B cell (primary cell): ENCODE results near the gene TMEM79. TPM values are rescaled to one million over a fixed set of nuclear protein-coding genes. Genes with fewer than 3 reads are reported as not detected.

ENCODE experiments used
- ATAC-seq: fragments of 200-7000 bp; cut with Tn5 transposase; one replicate; pipeline ENCODE4 v1.10.0; 2021; ENCODE audit warnings: low read depth, mild to moderate bottlenecking, moderate number of reproducible peaks, moderate library complexity
- CTCF ChIA-PET: fragments of 350-600 bp; sonication (Branson Sonifier 250); formaldehyde crosslinking; loops from one replicate; lab custom pipeline; 2021; ENCODE audit warnings: antibody characterized with exemption, inconsistent platforms; lab: Charles Lee
- POLR2A ChIA-PET: fragments of 350-600 bp; sonication (Branson Sonifier 250); formaldehyde crosslinking; loops from one replicate; lab custom pipeline; 2021; ENCODE audit warnings: antibody characterized with exemption; lab: Charles Lee
- DNase-seq: peaks from one replicate; pipeline ENCODE4 v3.0.0; 2013
- H2AFZ ChIP-seq: 2 replicates; pipeline ENCODE4 v1.6.1; 2012; ENCODE audit warnings: mild to moderate bottlenecking, low read depth, low read length; ENCODE audit not compliant: insufficient read depth, poor library complexity, severe bottlenecking
- H3K27ac ChIP-seq, 2 donors: 1 replicate in 1 of 2; 2 replicates in 1 of 2; pipeline ENCODE4 v1.5.1; 2012 to 2013; ENCODE audit warnings: low read length in 2 of 2, mild to moderate bottlenecking in 2 of 2, moderate library complexity in 1 of 2
- H3K27me3 ChIP-seq, 4 experiments: fragments of 200-600 bp in 1 of 4; sonication (generic) in 1 of 4; replicated peaks in 1 of 4; 1 replicate in 2 of 4; 2 replicates in 2 of 4; pipeline versions ENCODE4 v1.6.1 to v1.7.0; 2013 to 2016; ENCODE audit warnings: low read length in 3 of 4, mild to moderate bottlenecking in 2 of 4, mixed read lengths in 1 of 4, moderate library complexity in 1 of 4; ENCODE audit not compliant: insufficient read depth in 4 of 4, control insufficient read depth in 3 of 4; ENCODE audit errors: control extremely low read depth in 1 of 4
- H3K36me3 ChIP-seq, 2 experiments: replicated peaks in 1 of 2; 1 replicate in 1 of 2; 2 replicates in 1 of 2; pipeline versions ENCODE4 v1.6.1 to v1.7.1; 2013; ENCODE audit warnings: low read length in 1 of 2; ENCODE audit not compliant: insufficient read depth in 2 of 2, control insufficient read depth in 1 of 2; ENCODE audit errors: control extremely low read depth in 1 of 2, extremely low read depth in 1 of 2
- H3K4me1 ChIP-seq, 2 donors: fragments of 200-600 bp in 1 of 2; sonication (generic) in 1 of 2; 1 replicate in 1 of 2; 2 replicates in 1 of 2; pipeline versions ENCODE4 v1.5.1 to v1.6.1; 2013 to 2017; ENCODE audit warnings: low read length in 2 of 2; ENCODE audit not compliant: control insufficient read depth in 2 of 2, insufficient read depth in 2 of 2
- H3K4me2 ChIP-seq: replicated peaks from 2 replicates; pipeline ENCODE3; 2012; ENCODE audit warnings: mild to moderate bottlenecking, low read depth, low read length; ENCODE audit not compliant: poor library complexity, severe bottlenecking
- H3K4me3 ChIP-seq, 5 experiments: fragments of 200-600 bp in 1 of 5; sonication (generic) in 1 of 5; 1 replicate in 3 of 5; 2 replicates in 2 of 5; pipeline versions ENCODE4 v1.5.1 to v1.7.0; 2011 to 2016; ENCODE audit warnings: low read length in 4 of 5, mild to moderate bottlenecking in 4 of 5, low read depth in 2 of 5, control low read depth in 1 of 5, moderate library complexity in 1 of 5; ENCODE audit not compliant: insufficient read depth in 1 of 5; ENCODE audit errors: control extremely low read depth in 1 of 5, extremely low read depth in 1 of 5
- H3K79me2 ChIP-seq: fragments of 200-600 bp; sonication (generic); one replicate; pipeline ENCODE4 v1.6.0; 2016; ENCODE audit warnings: low read length; ENCODE audit not compliant: control insufficient read depth, insufficient read depth
- H3K9ac ChIP-seq: fragments of 200-600 bp; sonication (generic); 2 replicates; pipeline ENCODE4 v1.6.1; 2017; ENCODE audit warnings: mild to moderate bottlenecking, low read length, moderate library complexity
- H3K9me3 ChIP-seq, 3 donors: one replicate each; pipeline versions ENCODE4 v1.6.1 to v1.7.1; 2013; ENCODE audit warnings: low read length in 2 of 3; ENCODE audit not compliant: control insufficient read depth in 2 of 3, insufficient read depth in 1 of 3; ENCODE audit errors: control extremely low read depth in 1 of 3
- H4K20me1 ChIP-seq: 2 replicates; pipeline ENCODE4 v1.6.0; 2012; ENCODE audit warnings: mild to moderate bottlenecking, low read length; ENCODE audit not compliant: insufficient read depth, control insufficient read depth, poor library complexity, severe bottlenecking
- H3K27ac Mint-ChIP-seq: one replicate; pipeline ENCODE4 v1.8.0; 2021; ENCODE audit warnings: mixed read lengths
- H3K27me3 Mint-ChIP-seq: one replicate; pipeline ENCODE4 v1.8.0; 2021; ENCODE audit warnings: mixed read lengths
- H3K4me1 Mint-ChIP-seq: one replicate; pipeline ENCODE4 v1.8.0; 2021; ENCODE audit warnings: mixed read lengths
- H3K4me3 Mint-ChIP-seq: one replicate; pipeline ENCODE4 v1.8.0; 2021; ENCODE audit warnings: mixed read lengths
- H3K9me3 Mint-ChIP-seq: one replicate; pipeline ENCODE4 v1.8.0; 2022; ENCODE audit warnings: mixed read lengths; ENCODE audit not compliant: insufficient read depth
- EZH2 ChIP-seq: IDR thresholded peaks from 2 replicates; pipeline ENCODE4 v1.6.1; 2012; ENCODE audit warnings: borderline replicate concordance, low read depth, mild to moderate bottlenecking, moderate library complexity, low read length; ENCODE audit not compliant: insufficient read depth, poor library complexity, severe bottlenecking
- WGBS: methylation state at CpG from one replicate; pipeline ENCODE4 v1.1.5; 2013; ENCODE audit warnings: missing lambda C conversion rate; ENCODE audit not compliant: insufficient coverage; 5-methylcytosine and 5-hydroxymethylcytosine counted together
- intact Hi-C: fragments of 100-400 bp; cut with micrococcal nuclease; formaldehyde crosslinking; loops from one replicate; pipeline ENCODE4 v1.10.0; 2022
- polyA plus RNA-seq: library from polyadenylated mRNA; depleted of rRNA; stranded (reverse); fragments of >200 nt; gene quantifications from 2 replicates; pipeline ENCODE4 v1.2.3, GENCODE V29; 2012
- total RNA-seq, 2 donors: library from RNA; stranded (reverse); fragments of 120-200 nt in 1 of 2; gene quantifications; 1 replicate in 1 of 2; 2 replicates in 1 of 2; pipeline versions ENCODE4 v1.2.3 to v1.2.4, GENCODE V29; 2013 to 2022
- TF ChIP-seq, protein P1 (sequence below): fragments of 200-600 bp; IDR thresholded peaks from one replicate; pipeline ENCODE4 v1.8.0; 2022; ENCODE audit warnings: antibody characterized with exemption, mild to moderate bottlenecking

The TMEM79 gene
- total and polyA plus RNA-seq, 2 donors (not counting 1 experiment from before 2014, with no cell fraction given) = 11.5 to 19.1 TPM

DNA sequence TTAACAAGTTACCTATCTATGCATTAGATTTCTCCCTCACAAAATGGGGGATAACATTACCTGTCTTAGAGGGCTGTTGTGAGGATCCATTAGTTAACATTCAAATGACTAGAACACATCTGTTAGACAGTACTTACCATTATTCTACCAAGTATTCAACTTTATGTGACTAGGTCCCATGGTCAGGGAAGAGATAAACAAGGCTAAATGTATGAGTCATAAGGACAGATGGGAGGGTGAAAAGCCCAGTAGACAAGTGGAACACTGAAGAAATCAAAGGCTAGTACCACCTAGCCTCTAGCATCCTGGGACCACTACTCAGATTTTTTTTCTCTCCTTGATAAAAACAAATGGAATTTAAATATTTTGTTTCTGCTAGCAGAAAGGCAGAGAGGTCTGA, 24.0 kb downstream of the TMEM79 start:
- POLR2A ChIA-PET = no interaction called here
- Mint-ChIP-seq H3K27me3 (no peaks in the 10 kb centered on the region), H3K9me3 (no peaks in the 10 kb centered on the region), H3K4me3 (no peak overlapping the region), H3K4me1 (no peaks in the 10 kb centered on the region), H3K27ac (no peak overlapping the region)
- no peak for TF ChIP-seq EZH2
- TF ChIP-seq, protein P1, sequence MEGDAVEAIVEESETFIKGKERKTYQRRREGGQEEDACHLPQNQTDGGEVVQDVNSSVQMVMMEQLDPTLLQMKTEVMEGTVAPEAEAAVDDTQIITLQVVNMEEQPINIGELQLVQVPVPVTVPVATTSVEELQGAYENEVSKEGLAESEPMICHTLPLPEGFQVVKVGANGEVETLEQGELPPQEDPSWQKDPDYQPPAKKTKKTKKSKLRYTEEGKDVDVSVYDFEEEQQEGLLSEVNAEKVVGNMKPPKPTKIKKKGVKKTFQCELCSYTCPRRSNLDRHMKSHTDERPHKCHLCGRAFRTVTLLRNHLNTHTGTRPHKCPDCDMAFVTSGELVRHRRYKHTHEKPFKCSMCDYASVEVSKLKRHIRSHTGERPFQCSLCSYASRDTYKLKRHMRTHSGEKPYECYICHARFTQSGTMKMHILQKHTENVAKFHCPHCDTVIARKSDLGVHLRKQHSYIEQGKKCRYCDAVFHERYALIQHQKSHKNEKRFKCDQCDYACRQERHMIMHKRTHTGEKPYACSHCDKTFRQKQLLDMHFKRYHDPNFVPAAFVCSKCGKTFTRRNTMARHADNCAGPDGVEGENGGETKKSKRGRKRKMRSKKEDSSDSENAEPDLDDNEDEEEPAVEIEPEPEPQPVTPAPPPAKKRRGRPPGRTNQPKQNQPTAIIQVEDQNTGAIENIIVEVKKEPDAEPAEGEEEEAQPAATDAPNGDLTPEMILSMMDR = no peak
- ATAC-seq (no peak), DNase-seq (no peak)
- H3K4me1 ChIP-seq = no peaks in the 10 kb centered on the region
- H3K4me3 ChIP-seq = no peak overlapping the region
- no peak overlapping the region for H3K9ac ChIP-seq
- no peak overlapping the region for H2AFZ ChIP-seq
- H3K9me3 ChIP-seq = no peaks in the 10 kb centered on the region
- H3K4me2 ChIP-seq = no peak overlapping the region
- no peaks in the 10 kb centered on the region for H4K20me1 ChIP-seq
- intact Hi-C loops = no loop called here
- no peak overlapping the region for H3K27ac ChIP-seq
- CTCF ChIA-PET = interaction anchor here (2.3 kb wide), 1 partner anchor 11 kb away, joined by 6 read pairs; no protein-coding TSS in a partner anchor
- H3K36me3 ChIP-seq = peaks cover 12 to 51% of the 10 kb centered on the region in 2 experiments
- no peaks in the 10 kb centered on the region for H3K27me3 ChIP-seq
- H3K79me2 ChIP-seq = no peaks in the 10 kb centered on the region

DNA sequence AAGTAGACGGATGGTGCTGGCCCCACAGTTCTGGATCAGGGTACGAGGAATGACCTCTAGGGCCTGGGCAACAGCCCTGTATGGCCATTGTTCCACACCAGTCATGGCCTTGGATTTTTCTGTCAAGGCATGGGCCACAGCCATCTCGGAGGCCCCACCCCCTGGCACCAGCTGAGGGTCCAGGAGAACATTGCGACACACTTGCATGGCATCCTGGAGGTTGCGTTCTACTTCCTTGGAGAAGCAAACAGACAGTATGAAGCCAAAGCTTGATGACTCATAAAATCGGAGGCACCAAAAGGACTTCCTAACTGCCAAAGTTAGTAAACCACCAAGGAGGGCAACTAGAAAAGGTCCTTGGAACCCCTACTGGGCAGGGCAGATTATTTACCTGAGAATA, 26.8 kb downstream of the TMEM79 start:
- no peak for ATAC-seq
- Histone ChIP-seq H3K79me2 (no peaks in the 10 kb centered on the region), H3K4me2 (no peak overlapping the region), H3K4me3 (no peak overlapping the region), H3K27ac (no peak overlapping the region), H3K36me3 (peaks cover 21 to 64% of the 10 kb centered on the region in 2 experiments), H2AFZ (no peak overlapping the region), H3K4me1 (no peaks in the 10 kb centered on the region), H3K9me3 (no peaks in the 10 kb centered on the region), H4K20me1 (no peaks in the 10 kb centered on the region), H3K9ac (no peak overlapping the region), H3K27me3 (no peaks in the 10 kb centered on the region)
- intact Hi-C loops = loop anchor here (10.0 kb wide), 1 partner anchor 166 kb away; no protein-coding TSS in a partner anchor
- ChIA-PET POLR2A (no interaction called here), CTCF (interaction anchor here (0.6 kb wide), 1 partner anchor 9 kb away, joined by 3 read pairs; no protein-coding TSS in a partner anchor)
- WGBS = 95% methylated on average over 5 of the region's 6 CpGs
- H3K4me3 Mint-ChIP-seq = no peak overlapping the region
- no peak overlapping the region for H3K27ac Mint-ChIP-seq
- no peaks in the 10 kb centered on the region for H3K27me3 Mint-ChIP-seq
- TF ChIP-seq, protein P1 = no peak
- no peak for TF ChIP-seq EZH2
- H3K9me3 Mint-ChIP-seq = no peaks in the 10 kb centered on the region
- DNase-seq = no peak
- no peaks in the 10 kb centered on the region for H3K4me1 Mint-ChIP-seq
